AG10803 (cell line): ENCODE data around the gene PGA5.

Experiments
- DNase-seq: peaks from one replicate; pipeline ENCODE4 v3.0.0; 2010; ENCODE audit warnings: low read depth
- H3K4me3 ChIP-seq: 2 replicates; pipeline ENCODE4 v1.5.1; 2011; ENCODE audit warnings: mild to moderate bottlenecking, low read length, control low read depth
- CTCF ChIP-seq: conservative IDR thresholded peaks from 2 replicates; pipeline ENCODE4 v1.5.1; 2011; ENCODE audit warnings: mild to moderate bottlenecking, low read length, control low read depth, inconsistent platforms

Gene PGA5

GRCh38 chr11:61268588-61269250 lies 27.7 kb downstream of the PGA5 start:
- TF ChIP-seq CTCF, result no peak
- no peak for DNase-seq
- H3K4me3 ChIP-seq, result no peak overlapping the region

- peak; percentile 54 for DNase-seq
- H3K4me3 ChIP-seq, result no peak overlapping the region
- no peak for TF ChIP-seq CTCF
Measured at GRCh38 chr11:61270354-61271076, 29.5 kb downstream of the PGA5 start.

- H3K4me3 ChIP-seq, result no peak overlapping the region
- no peak for TF ChIP-seq CTCF
- DNase-seq, result no peak
Measured at GRCh38 chr11:61272731-61273130, 31.8 kb downstream of the PGA5 start.

GRCh38 chr11:61273178-61274078 lies 32.5 kb downstream of the PGA5 start:
- DNase-seq, result no peak
- no peak for TF ChIP-seq CTCF
- no peak overlapping the region for H3K4me3 ChIP-seq

GRCh38 chr11:61274084-61274483 lies 33.1 kb downstream of the PGA5 start:
- no peak overlapping the region for H3K4me3 ChIP-seq
- no peak for DNase-seq
- no peak for TF ChIP-seq CTCF

GRCh38 chr11:61275191-61275590 lies 34.2 kb downstream of the PGA5 start:
- no peak for TF ChIP-seq CTCF
- no peak for DNase-seq

More at GRCh38 chr11:61275191-61275590, 34.2 kb downstream of the PGA5 start:
- no peak overlapping the region for H3K4me3 ChIP-seq
